GM19468 (cell line): Measurements from ENCODE around the gene TAGLN3.
A peak's percentile ranks its signal among the peaks of the same experiment; 100 is the strongest.

ENCODE experiments used
- ATAC-seq: cut with Tn5 transposase; IDR thresholded peaks from one replicate; pipeline ENCODE4 v1.9.1; 2021; ENCODE audit warnings: mild to moderate bottlenecking, moderate library complexity, moderate number of reproducible peaks; ENCODE audit not compliant: unreplicated experiment; ENCODE audit errors: extremely low read depth

Gene TAGLN3

DNA sequence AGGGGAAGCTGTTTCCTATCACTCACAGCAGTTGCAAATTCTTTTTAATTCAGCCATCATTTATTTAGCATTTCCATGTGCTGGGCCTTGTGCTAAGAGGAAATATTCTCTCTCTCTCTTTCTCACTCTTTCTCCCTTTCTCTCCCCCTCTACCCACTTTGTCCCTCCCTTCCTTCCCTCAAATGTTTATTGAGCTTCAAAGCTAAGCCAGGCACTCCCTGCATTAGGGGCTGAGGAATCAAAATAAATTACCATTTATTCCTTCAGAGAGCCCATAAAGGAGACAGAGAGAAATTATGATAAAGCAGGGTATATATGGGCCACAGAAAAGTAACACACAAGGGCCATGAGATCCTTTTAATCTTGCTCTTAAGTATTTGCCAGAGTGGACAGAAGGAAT is 42.6 kb downstream of the TAGLN3 start:
- no peak for ATAC-seq

DNA sequence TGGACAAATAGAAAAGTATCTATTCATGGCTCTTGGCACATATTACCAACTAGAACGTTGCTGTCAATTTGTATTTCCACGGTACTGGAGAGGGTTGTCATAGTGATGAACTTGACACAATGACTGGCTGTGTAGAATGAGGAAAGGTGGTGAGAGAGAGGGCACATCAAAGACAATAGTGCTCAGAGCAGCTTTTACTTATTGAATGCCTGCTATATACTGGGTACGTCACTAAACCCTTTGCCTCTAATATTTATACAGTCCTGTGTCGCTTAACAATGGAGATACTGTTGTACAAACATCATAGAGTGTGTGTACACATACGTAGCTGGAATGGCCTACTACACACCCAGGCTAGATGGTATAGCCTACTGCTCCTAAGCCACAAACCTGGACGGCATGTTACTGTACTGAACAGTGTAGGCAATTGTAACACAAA is 44.1 kb downstream of the TAGLN3 start:
- ATAC-seq: no peak

DNA sequence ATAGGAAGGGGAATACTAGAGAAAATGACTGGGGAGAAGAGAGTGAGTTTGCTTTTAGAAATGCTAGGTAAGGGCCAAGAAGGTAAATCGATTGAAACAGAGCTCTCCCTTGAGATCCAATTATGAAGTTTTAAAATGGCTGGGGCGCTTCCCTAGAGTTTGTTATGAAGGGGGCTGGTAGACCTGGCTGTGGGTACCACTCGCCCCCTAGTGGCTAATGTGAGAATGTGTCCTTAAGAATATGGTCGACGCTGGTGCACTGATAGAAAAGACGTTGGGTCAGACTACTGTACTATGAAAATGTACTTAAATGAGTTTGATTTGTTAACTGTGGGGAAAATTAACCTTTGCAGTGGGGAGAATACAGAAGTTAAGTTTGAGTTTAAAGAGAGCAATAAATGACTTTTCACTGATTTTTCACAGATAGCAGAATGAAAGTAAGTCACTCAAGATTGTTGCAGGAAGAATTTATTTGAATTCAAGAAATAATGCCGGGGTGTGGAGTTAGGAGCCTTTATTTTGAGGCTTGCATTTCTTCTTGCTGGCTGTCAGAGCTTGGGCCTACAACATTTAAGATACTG is 45.0 kb downstream of the TAGLN3 start:
- ATAC-seq: peak; percentile 62

DNA sequence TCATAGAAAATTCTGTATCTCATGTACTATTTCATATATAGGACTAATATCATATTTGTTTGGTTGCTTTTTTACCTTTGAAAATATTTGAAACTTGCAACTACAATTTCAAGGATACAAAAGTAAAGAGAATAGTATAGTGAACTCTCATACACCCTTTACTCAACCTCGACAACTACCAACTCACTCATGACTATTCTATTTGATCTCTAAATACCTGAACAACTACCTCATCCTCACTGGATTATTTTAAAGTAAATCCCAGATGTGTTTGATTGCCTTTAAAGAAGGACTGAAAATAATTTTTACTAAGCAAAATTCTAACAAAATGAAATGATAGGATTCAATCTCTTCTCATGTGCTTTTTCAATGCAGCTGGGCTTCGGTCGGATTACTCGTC is 47.9 kb downstream of the TAGLN3 start:
- no peak for ATAC-seq

DNA sequence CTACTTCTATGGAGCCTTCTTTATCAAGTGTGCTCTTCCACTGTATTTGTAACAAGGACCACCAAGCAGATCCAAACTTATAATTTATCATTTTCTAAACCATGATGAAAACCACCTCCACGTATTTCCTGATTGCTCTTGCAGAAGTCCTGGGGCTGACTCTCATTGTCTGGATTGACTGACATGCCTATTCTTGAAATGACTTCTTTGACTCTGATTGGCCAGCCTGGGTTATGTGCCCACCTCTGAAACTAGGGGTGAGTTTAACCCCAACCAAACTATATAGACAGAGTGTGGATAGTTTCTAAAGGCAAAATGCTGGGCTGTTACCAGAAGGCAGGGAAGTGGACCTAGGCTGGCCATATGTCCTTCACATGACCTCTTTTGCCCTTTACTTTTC is 48.5 kb downstream of the TAGLN3 start:
- ATAC-seq: no peak

DNA sequence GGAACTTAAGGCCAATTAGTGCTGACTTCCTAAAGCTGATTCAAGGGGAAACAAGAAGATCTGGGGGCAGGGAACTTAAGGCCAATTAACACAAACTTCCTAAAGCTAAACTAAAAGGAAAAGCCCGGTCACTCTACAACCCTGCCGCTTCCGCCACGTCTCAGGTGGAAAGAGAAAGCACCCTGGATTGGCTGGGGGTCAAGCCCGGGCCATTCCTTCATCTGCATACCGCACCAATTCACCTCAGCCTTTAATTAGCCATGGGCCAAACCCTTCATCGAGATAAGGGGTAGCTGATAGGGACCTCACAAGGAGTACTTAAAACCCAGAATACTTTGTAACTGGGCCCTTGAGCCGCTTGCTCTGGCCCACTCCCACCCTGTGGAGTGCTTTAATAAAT is 50.2 kb downstream of the TAGLN3 start:
- ATAC-seq: no peak

DNA sequence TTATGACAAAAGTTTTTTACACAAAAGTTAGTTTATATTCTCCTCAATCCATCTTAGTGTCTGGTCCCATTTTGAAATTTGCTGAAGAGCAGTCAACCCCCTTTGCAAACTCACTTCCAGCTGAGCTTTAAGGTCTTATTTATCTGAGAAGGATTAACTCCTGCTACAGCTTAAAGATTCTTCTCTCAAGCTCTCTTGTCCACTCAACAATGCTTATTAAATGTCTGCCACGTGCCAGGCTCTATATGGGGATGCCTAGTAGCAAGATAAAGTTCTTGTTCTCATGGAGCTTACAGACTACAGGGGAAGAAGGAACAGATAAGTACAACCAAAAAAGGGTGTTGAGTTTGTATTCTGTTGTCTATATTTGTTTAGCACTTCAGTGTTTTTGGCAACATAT is 54.5 kb downstream of the TAGLN3 start:
- no peak for ATAC-seq

DNA sequence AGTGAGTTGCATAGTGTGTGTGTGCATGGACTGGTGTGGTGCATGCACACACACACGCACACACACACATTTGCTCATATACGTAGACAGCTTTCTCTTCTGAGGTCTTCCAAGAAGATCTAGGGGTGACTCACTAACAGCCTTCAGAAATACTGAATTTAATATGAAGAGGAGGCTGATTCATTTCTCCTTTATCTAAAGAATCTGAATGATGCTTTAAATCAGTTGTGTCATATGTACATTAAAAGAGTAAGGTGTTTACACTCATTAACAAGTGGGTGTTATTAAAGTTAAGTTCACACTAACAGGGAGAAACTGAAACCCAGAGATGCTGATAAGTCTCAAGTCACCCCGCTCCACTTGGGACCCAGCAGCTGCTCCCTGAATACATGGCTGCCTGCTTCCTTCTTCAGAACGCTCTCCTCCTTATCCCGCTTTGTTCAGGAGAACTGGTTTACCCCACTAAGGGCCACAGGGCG is 57.8 kb downstream of the TAGLN3 start:
- no peak for ATAC-seq

DNA sequence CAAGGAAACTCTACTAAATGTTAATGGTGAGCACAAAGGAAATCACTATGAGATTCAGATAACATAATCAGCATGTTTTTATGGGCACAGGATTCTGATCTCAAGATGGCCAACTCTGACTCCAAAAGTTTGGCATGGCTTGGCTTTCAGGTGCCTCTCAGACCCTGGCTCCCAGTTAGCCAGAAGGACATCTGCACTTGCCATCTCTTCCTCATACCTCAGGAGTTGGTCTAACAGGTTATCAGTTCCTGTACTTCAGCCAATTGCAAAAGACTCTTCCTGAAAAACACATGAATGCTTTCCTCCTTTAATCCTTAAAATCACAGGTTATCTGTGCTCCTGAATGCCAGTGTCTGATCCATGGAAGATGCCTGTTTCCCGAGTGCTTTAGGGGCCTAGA is 60.8 kb downstream of the TAGLN3 start:
- no peak for ATAC-seq

DNA sequence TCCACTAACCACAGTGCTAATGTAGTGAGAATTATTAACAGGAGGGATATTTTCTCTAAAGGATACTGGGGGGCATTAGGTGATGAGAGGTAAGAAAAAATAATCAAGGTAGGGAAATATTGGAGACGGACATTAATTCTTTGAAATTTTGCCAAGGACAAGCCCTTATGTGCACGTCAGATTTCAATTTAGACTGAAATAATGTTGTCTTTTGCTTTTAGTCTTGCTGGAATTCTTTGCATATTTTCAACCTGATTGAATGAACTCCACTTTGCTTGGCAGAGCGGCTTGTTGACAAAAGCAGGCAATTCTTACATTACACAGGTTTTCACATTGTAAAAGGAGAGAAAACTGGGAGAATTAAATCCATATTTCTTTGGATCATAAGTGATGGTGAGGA is 62.4 kb downstream of the TAGLN3 start:
- ATAC-seq: no peak
